HEK293 (cell line): ENCODE data around the gene ATAD2B.

ENCODE experiments used
- CTCF ChIA-PET: fragments of 350-600 bp; formaldehyde crosslinking; extraction: SDS; loops from one replicate; lab custom pipeline; 2021; ENCODE audit warnings: antibody characterized with exemption; lab: Yijun Ruan, JAX
- POLR2A ChIA-PET: fragments of 300-600 bp; formaldehyde crosslinking; extraction: SDS; loops from one replicate; lab custom pipeline; 2020; ENCODE audit warnings: antibody characterized with exemption, inconsistent platforms; lab: Yijun Ruan, JAX
- H3K27ac ChIP-seq: fragments of 200-500 bp; sonication (Bioruptor generic); 2 replicates; pipeline ENCODE4 v1.5.1; 2014; ENCODE audit warnings: low read depth, low read length, control low read depth, inconsistent platforms; ENCODE audit errors: extremely low read depth
- H3K36me3 ChIP-seq, 2 experiments: fragments of 200-500 bp in 1 of 2; sonication (Bioruptor generic) in 1 of 2; 1 replicate in 1 of 2; 2 replicates in 1 of 2; pipeline ENCODE4 v1.5.1; 2014 to 2017; ENCODE audit warnings: inconsistent platforms in 2 of 2, low read length in 2 of 2; ENCODE audit not compliant: control insufficient read depth in 2 of 2, insufficient read depth in 1 of 2
- H3K4me1 ChIP-seq: fragments of 200-500 bp; sonication (Bioruptor generic); 2 replicates; pipeline ENCODE4 v1.5.1; 2014; ENCODE audit warnings: mild to moderate bottlenecking, low read length, inconsistent platforms; ENCODE audit not compliant: control insufficient read depth, insufficient read depth
- H3K4me3 ChIP-seq: 2 replicates; pipeline ENCODE4 v1.5.1; 2011; ENCODE audit warnings: low read depth, mild to moderate bottlenecking, control low read depth, low read length, moderate library complexity
- H3K9me3 ChIP-seq: fragments of 200-500 bp; sonication (Bioruptor generic); 2 replicates; pipeline ENCODE4 v1.5.1; 2014; ENCODE audit warnings: low read depth, low read length, inconsistent platforms; ENCODE audit not compliant: control insufficient read depth, insufficient read depth
- FEZF1 ChIP-seq: fragments of 450-650 bp; formaldehyde crosslinking; IDR thresholded peaks from 2 replicates; pipeline ENCODE4 v1.5.1; 2016; ENCODE audit warnings: missing biosample characterization, missing genetic modification characterization
- GLIS2 ChIP-seq: fragments of 450-650 bp; formaldehyde crosslinking; IDR thresholded peaks from 2 replicates; pipeline ENCODE4 v1.5.1; 2016; ENCODE audit warnings: missing biosample characterization, missing genetic modification characterization
- PRDM1 ChIP-seq: fragments of 450-650 bp; formaldehyde crosslinking; IDR thresholded peaks from 2 replicates; pipeline ENCODE4; 2016; ENCODE audit warnings: missing biosample characterization, missing genetic modification characterization
- PRDM10 ChIP-seq: fragments of 450-650 bp; formaldehyde crosslinking; IDR thresholded peaks from 2 replicates; pipeline ENCODE4 v1.5.1; 2016; ENCODE audit warnings: missing biosample characterization, missing genetic modification characterization
- REST ChIP-seq: fragments of 450-650 bp; formaldehyde crosslinking; IDR thresholded peaks from 2 replicates; pipeline ENCODE4 v1.5.1; 2016; ENCODE audit warnings: missing biosample characterization, missing genetic modification characterization
- SETDB1 ChIP-seq: IDR thresholded peaks from one replicate; pipeline ENCODE4 v1.6.1; 2017; ENCODE audit warnings: mild to moderate bottlenecking, low read length, moderate library complexity, mixed read lengths; ENCODE audit not compliant: insufficient read length
- ZBTB17 ChIP-seq: fragments of 450-650 bp; formaldehyde crosslinking; IDR thresholded peaks from 2 replicates; pipeline ENCODE4 v1.5.1; 2016; ENCODE audit warnings: missing biosample characterization, missing genetic modification characterization
- ZBTB20 ChIP-seq: fragments of 450-650 bp; formaldehyde crosslinking; IDR thresholded peaks from 2 replicates; pipeline ENCODE4 v1.5.1; 2016; ENCODE audit warnings: missing biosample characterization, missing genetic modification characterization
- ZNF155 ChIP-seq: fragments of 450-650 bp; formaldehyde crosslinking; IDR thresholded peaks from 2 replicates; pipeline ENCODE4 v1.5.1; 2016; ENCODE audit warnings: missing biosample characterization, missing genetic modification characterization
- ZNF239 ChIP-seq: fragments of 450-650 bp; formaldehyde crosslinking; IDR thresholded peaks from 2 replicates; pipeline ENCODE4 v1.5.1; 2016; ENCODE audit warnings: missing biosample characterization, missing genetic modification characterization
- ZNF324 ChIP-seq: fragments of 450-650 bp; formaldehyde crosslinking; IDR thresholded peaks from 2 replicates; pipeline ENCODE4 v1.5.1; 2016; ENCODE audit warnings: missing biosample characterization, missing genetic modification characterization
- ZNF335 ChIP-seq: fragments of 450-650 bp; formaldehyde crosslinking; conservative IDR thresholded peaks from 2 replicates; pipeline ENCODE4 v1.5.1; 2016; ENCODE audit warnings: missing biosample characterization, missing genetic modification characterization
- ZNF341 ChIP-seq: fragments of 450-650 bp; formaldehyde crosslinking; IDR thresholded peaks from 2 replicates; pipeline ENCODE4; 2016; ENCODE audit warnings: low read depth, missing biosample characterization, missing genetic modification characterization
- ZNF362 ChIP-seq: fragments of 450-650 bp; formaldehyde crosslinking; IDR thresholded peaks from 2 replicates; pipeline ENCODE4 v1.5.1; 2016; ENCODE audit warnings: missing biosample characterization, missing genetic modification characterization
- ZNF555 ChIP-seq: fragments of 450-650 bp; formaldehyde crosslinking; conservative IDR thresholded peaks from 2 replicates; pipeline ENCODE4 v1.5.1; 2017; ENCODE audit warnings: missing biosample characterization, mild to moderate bottlenecking, missing genetic modification characterization, inconsistent platforms
- ZNF561 ChIP-seq: fragments of 450-650 bp; IDR thresholded peaks from 2 replicates; pipeline ENCODE4 v1.5.1; 2018; ENCODE audit warnings: missing biosample characterization, missing genetic modification characterization, borderline replicate concordance
- ZNF580 ChIP-seq: fragments of 450-650 bp; formaldehyde crosslinking; IDR thresholded peaks from 2 replicates; pipeline ENCODE4 v1.5.1; 2016; ENCODE audit warnings: missing biosample characterization, missing genetic modification characterization
- ZNF600 ChIP-seq: fragments of 450-650 bp; formaldehyde crosslinking; IDR thresholded peaks from 2 replicates; pipeline ENCODE4 v1.5.1; 2016; ENCODE audit warnings: missing biosample characterization, missing genetic modification characterization
- ZNF629 ChIP-seq: fragments of 450-650 bp; formaldehyde crosslinking; IDR thresholded peaks from 2 replicates; pipeline ENCODE4 v1.5.1; 2017; ENCODE audit warnings: missing biosample characterization, missing genetic modification characterization
- ZXDB ChIP-seq: fragments of 450-650 bp; formaldehyde crosslinking; IDR thresholded peaks from 2 replicates; pipeline ENCODE4 v1.5.1; 2016; ENCODE audit warnings: missing biosample characterization, missing genetic modification characterization

The ATAD2B gene

GRCh38 chr2:23926290-23926749 lies 603 bp downstream of the ATAD2B start:
- Histone ChIP-seq H3K9me3 (no peaks in the 10 kb centered on the region), H3K4me3 (peak overlapping the region; percentile 98), H3K27ac (peak overlapping the region; percentile 86), H3K36me3 (no peaks in the 10 kb centered on the region; a peak in 1 of 3 replicates), H3K4me1 (peaks cover 15% of the 10 kb centered on the region)
- CTCF ChIA-PET: interaction anchor here (0.6 to 3.6 kb wide), 26 partner anchors 8 to 428 kb away, joined by 3 to 28 read pairs (median 5); partner anchors contain the start of genes TP53I3 and UBXN2A
- peak; percentile 59 for TF ChIP-seq ZBTB20 (tag by site-specific recombination)
- TF ChIP-seq ZNF580 (tag by site-specific recombination): no peak
- no peak for TF ChIP-seq ZNF155
- 0 out of 2 replicates have a peak, but pooled peaks have one; percentile 8 for TF ChIP-seq REST
- TF ChIP-seq GLIS2 (tag by site-specific recombination): peak; percentile 66
- TF ChIP-seq ZNF561 (tag by site-specific recombination): peak; percentile 20; the same call in 1 of the 2 replicates
- peak; percentile 76 for TF ChIP-seq ZNF335 (tag by site-specific recombination)
- POLR2A ChIA-PET: interaction anchor here (0.6 to 2.9 kb wide), 15 partner anchors 14 to 196 kb away, joined by 3 to 68 read pairs (median 8); partner anchors contain the start of genes FAM228B, FKBP1B, PFN4 and SF3B6

- ChIA-PET CTCF (interaction anchor here (0.6 to 3.6 kb wide), 25 partner anchors 7 to 450 kb away, joined by 3 to 28 read pairs (median 4); partner anchors contain the start of genes TP53I3 and UBXN2A), POLR2A (interaction anchor here (0.8 to 2.8 kb wide), 7 partner anchors 15 to 159 kb away, joined by 4 to 20 read pairs (median 10); partner anchors contain the start of genes FKBP1B, TP53I3, UBXN2A and WDCP)
- no peaks in the 10 kb centered on the region; a peak in 1 of 3 replicates for H3K36me3 ChIP-seq
- peak overlapping the region; percentile 86 for H3K27ac ChIP-seq
- H3K4me1 ChIP-seq: peaks cover 20% of the 10 kb centered on the region
- peak overlapping the region; percentile 98 for H3K4me3 ChIP-seq
- no peaks in the 10 kb centered on the region for H3K9me3 ChIP-seq
- TF ChIP-seq PRDM1 (tag by site-specific recombination): peak; percentile 91
- no peak for TF ChIP-seq ZNF324
- peak; percentile 30; the same call in 1 of the 2 replicates for TF ChIP-seq ZNF341
- peak; percentile 63; the same call in 1 of the 2 replicates for TF ChIP-seq ZNF362 (tag by site-specific recombination)
- TF ChIP-seq PRDM10 (tag by site-specific recombination): peak; percentile 37; the same call in 1 of the 2 replicates
- TF ChIP-seq ZNF239 (tag by site-specific recombination): no peak
- TF ChIP-seq ZNF555 (tag by site-specific recombination): no peak
- TF ChIP-seq ZBTB17 (tag by site-specific recombination): peak; percentile 98
- peak; percentile 79 for TF ChIP-seq ZNF600 (tag by site-specific recombination)
- peak; percentile 12; the same call in 1 of the 2 replicates for TF ChIP-seq REST
- no peak for TF ChIP-seq SETDB1
- TF ChIP-seq ZXDB (tag by site-specific recombination): peak; percentile 15; the same call in 1 of the 2 replicates
- TF ChIP-seq ZNF629 (tag by site-specific recombination): peak; percentile 9; the same call in 1 of the 2 replicates
- TF ChIP-seq FEZF1: peak; percentile 27; the same call in 1 of the 2 replicates
Measured at GRCh38 chr2:23925702-23926289, 1.1 kb downstream of the ATAD2B start.
